ENCODE results near the gene RAF1. TPM values are rescaled to one million over a fixed set of nuclear protein-coding genes. Genes with fewer than 3 reads are reported as not detected.

RAF1 gene
- total RNA-seq, 1 experiment from 2014 or later: 89.5 TPM

DNA sequence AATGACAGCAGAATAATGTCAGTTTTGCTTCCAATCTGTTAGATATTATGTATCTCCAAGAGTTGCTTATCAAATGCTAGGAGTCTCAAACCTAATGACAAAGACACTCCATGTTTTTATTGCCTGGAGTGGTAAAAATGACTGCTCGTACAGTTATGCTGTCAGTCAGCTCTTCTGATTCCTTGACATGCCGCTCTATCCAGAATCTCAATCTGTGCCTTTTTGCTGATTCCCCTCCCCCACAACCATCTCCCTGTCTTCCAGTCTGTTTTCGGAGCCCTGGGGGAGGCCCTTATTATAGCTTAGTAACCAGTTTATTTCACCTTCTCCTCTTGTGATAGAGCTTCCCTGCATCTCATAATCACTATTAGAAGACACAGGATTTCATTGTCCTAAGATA is 104.4 kb downstream of the RAF1 start:
- H2AFZ ChIP-seq (ENCODE audit: low read length): no peak overlapping the region
- H3K9ac ChIP-seq (ENCODE audit: low read length): peak overlapping the region; percentile 97
- H3K27ac ChIP-seq (ENCODE audit: low read length): peak overlapping the region; percentile 78
- H3K4me1 ChIP-seq (ENCODE audit: low read length): peaks cover 53% of the 10 kb centered on the region
- no peak for DNase-seq
- peaks cover 28% of the 10 kb centered on the region for H4K20me1 ChIP-seq (ENCODE audit: insufficient read depth, low read depth, low read length)
- H3K36me3 ChIP-seq (ENCODE audit: insufficient read depth, low read length): no peaks in the 10 kb centered on the region; the same call in 1 of the 2 replicates
- H3K9me3 ChIP-seq (ENCODE audit: low read length): no peaks in the 10 kb centered on the region
- peak overlapping the region; percentile 87 for H3K4me2 ChIP-seq (ENCODE audit: low read depth, low read length, poor library complexity, severe bottlenecking)
- no peaks in the 10 kb centered on the region for H3K9me2 ChIP-seq (replicated peaks; ENCODE audit: insufficient read depth, low read length)
- peaks cover 74% of the 10 kb centered on the region for H3K79me2 ChIP-seq (ENCODE audit: low read length)
- peak overlapping the region; percentile 80 for H3K4me3 ChIP-seq (ENCODE audit: low read length)
- H3K27me3 ChIP-seq (ENCODE audit: low read length): no peaks in the 10 kb centered on the region

DNA sequence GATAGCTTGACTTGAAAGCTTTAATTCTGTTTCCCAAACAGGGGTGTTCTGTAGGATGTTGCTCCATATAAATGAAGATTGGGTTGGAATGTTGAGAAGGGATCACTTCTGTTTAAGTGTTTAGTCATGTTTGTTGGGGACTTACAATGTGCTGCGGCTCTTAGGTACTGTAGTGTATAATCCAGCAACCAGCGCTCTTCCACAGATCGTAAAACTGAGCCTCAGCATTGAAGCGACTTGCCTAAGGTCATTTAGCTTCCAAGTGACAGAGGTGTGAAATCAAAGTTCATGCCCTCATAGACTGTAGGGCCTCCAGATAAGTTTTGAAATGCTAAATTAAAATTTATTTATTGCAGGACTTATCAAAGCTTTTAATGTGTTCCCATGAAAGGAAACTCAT is 105.2 kb downstream of the RAF1 start:
- Histone ChIP-seq H4K20me1 (ENCODE audit: insufficient read depth, low read depth, low read length) (peaks cover 28% of the 10 kb centered on the region), H3K36me3 (ENCODE audit: insufficient read depth, low read length) (no peaks in the 10 kb centered on the region), H3K4me2 (ENCODE audit: low read depth, low read length, poor library complexity, severe bottlenecking) (peak overlapping the region; percentile 87), H3K4me1 (ENCODE audit: low read length) (peaks cover 57% of the 10 kb centered on the region), H3K27me3 (ENCODE audit: low read length) (no peaks in the 10 kb centered on the region), H3K79me2 (ENCODE audit: low read length) (peaks cover 66% of the 10 kb centered on the region), H2AFZ (ENCODE audit: low read length) (no peak overlapping the region), H3K9me2 (replicated peaks; ENCODE audit: insufficient read depth, low read length) (no peaks in the 10 kb centered on the region), H3K4me3 (ENCODE audit: low read length) (peak overlapping the region; percentile 80), H3K27ac (ENCODE audit: low read length) (0 out of 2 replicates have a peak overlapping the region, but pooled peaks have one; percentile 72), H3K9ac (ENCODE audit: low read length) (peak overlapping the region; percentile 97), H3K9me3 (ENCODE audit: low read length) (no peaks in the 10 kb centered on the region)
- DNase-seq: no peak

DNA sequence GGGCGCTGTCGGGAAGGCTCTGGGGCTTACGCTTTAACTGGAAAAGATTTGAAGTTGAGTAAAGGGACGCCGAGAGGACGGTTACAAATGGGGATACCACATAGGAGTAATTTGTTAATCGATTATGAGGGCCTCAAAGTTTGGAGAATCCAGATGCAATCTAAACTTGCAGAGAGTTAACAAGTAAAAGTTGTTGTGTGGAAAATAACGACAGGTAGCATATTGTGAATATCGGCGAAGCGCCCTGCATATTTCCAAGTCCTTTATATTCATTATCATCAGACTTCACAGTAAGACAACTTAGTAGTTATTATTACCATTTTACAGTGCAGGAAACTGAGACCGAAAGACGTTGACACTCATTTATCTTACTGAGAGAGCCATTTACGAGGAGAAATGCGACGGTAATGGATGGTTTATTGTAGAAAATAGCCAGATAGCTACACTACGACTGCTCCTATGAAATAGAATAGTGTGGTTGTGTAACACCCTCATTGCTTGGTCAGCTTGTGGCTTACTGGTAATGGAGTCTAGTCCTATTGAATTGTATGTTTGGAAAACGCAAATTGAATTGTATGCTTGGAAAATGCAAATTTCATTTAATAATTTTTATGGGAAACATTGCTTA is 106.3 kb downstream of the RAF1 start:
- H3K9ac ChIP-seq (ENCODE audit: low read length): peak overlapping the region; percentile 97
- peaks cover 56% of the 10 kb centered on the region for H3K79me2 ChIP-seq (ENCODE audit: low read length)
- H3K4me3 ChIP-seq (ENCODE audit: low read length): peak overlapping the region; percentile 80
- no peaks in the 10 kb centered on the region for H3K9me2 ChIP-seq (replicated peaks; ENCODE audit: insufficient read depth, low read length)
- peak overlapping the region; percentile 72 for H3K27ac ChIP-seq (ENCODE audit: low read length)
- H2AFZ ChIP-seq (ENCODE audit: low read length): peak overlapping the region; percentile 56; the same call in 1 of the 2 replicates
- peaks cover 28% of the 10 kb centered on the region for H4K20me1 ChIP-seq (ENCODE audit: insufficient read depth, low read depth, low read length)
- peak; percentile 57 for DNase-seq
- no peaks in the 10 kb centered on the region for H3K27me3 ChIP-seq (ENCODE audit: low read length)
- peaks cover 60% of the 10 kb centered on the region for H3K4me1 ChIP-seq (ENCODE audit: low read length)
- no peaks in the 10 kb centered on the region for H3K36me3 ChIP-seq (ENCODE audit: insufficient read depth, low read length)
- H3K9me3 ChIP-seq (ENCODE audit: low read length): no peaks in the 10 kb centered on the region
- H3K4me2 ChIP-seq (ENCODE audit: low read depth, low read length, poor library complexity, severe bottlenecking): peak overlapping the region; percentile 87

DNA sequence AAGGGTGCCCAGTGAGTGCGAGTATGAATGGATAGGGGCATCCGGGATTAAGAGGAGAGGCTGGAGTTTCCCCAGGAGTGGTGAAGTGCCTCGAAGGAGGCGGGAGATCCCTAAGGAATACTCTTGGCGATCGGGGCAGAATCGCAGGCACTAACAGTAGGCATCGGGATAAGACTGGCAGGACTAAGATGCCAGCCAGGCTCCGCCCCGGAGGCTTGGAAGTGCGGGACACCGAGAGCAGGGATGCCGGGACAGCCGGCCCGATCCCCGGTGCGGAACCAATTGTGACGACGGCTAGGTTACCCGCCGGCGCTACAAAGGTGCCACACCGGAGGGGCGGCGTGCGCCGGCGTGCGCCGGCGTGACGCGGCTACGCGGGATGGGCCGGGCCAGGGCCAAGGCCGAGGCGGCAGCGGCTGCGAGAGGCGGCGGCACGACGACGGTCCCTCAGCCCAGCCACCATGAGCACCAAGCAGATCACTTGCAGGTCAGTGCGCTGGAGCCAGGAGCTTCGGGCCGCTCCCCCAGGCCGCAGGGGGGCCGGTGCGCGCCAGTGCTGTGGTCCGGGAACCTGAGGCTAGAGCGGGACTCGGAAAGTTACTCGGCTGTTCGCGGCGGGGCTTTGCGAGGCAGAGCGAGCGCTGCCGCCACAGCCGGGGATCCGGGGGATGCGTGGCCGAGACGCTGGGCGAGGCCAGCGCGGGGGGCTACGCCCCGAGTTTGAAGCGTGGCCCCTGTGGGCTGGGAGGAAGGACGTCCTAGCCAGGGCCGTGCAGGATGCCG is 107.0 kb downstream of the RAF1 start, which contains the start of gene MKRN2:
Gene MKRN2 (plus strand): TSS at position 398 of the 783 bp plus-strand sequence. CDS start 64 bp downstream, at position 462.
- Histone ChIP-seq H3K9ac (ENCODE audit: low read length) (peak within 1 kb of the TSS; percentile 97), H4K20me1 (ENCODE audit: insufficient read depth, low read depth, low read length) (peaks cover 28% of the 10 kb centered on the region), H3K4me2 (ENCODE audit: low read depth, low read length, poor library complexity, severe bottlenecking) (peak within 1 kb of the TSS; percentile 87), H3K9me3 (ENCODE audit: low read length) (no peaks in the 10 kb centered on the region), H3K36me3 (ENCODE audit: insufficient read depth, low read length) (no peaks in the 10 kb centered on the region), H3K4me3 (ENCODE audit: low read length) (peak within 1 kb of the TSS; percentile 80), H3K27me3 (ENCODE audit: low read length) (no peaks in the 10 kb centered on the region), H3K27ac (ENCODE audit: low read length) (peak within 1 kb of the TSS; percentile 72), H3K4me1 (ENCODE audit: low read length) (peaks cover 55% of the 10 kb centered on the region), H3K9me2 (replicated peaks; ENCODE audit: insufficient read depth, low read length) (no peaks in the 10 kb centered on the region), H2AFZ (ENCODE audit: low read length) (peak within 1 kb of the TSS; percentile 83), H3K79me2 (ENCODE audit: low read length) (peaks cover 49% of the 10 kb centered on the region)
- peak; percentile 95 for DNase-seq

DNA sequence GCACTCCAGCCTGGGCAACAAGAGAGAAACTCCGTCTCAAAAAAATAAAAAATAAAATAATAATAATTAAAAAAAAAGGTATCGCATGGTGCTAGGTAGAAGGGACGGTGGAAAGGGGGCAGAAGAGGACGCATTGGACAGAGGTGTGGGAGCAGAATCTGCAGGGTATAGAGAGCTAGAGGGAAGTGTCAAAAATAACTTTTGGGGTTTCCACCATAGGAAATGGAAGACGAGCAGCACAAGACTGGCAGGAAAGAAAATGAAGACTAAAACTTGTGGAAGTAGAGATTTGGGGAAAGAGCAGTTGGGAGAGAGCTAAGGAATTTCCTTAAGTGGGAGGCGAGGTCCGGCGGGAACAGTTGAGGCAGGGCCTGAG is 107.6 kb downstream of the RAF1 start:
- H3K27ac ChIP-seq (ENCODE audit: low read length): no peak overlapping the region
- peak overlapping the region; percentile 97 for H3K9ac ChIP-seq (ENCODE audit: low read length)
- no peaks in the 10 kb centered on the region for H3K9me3 ChIP-seq (ENCODE audit: low read length)
- peaks cover 28% of the 10 kb centered on the region for H4K20me1 ChIP-seq (ENCODE audit: insufficient read depth, low read depth, low read length)
- H3K4me3 ChIP-seq (ENCODE audit: low read length): peak overlapping the region; percentile 80
- peaks cover 50% of the 10 kb centered on the region for H3K4me1 ChIP-seq (ENCODE audit: low read length)
- H3K9me2 ChIP-seq (replicated peaks; ENCODE audit: insufficient read depth, low read length): no peaks in the 10 kb centered on the region
- DNase-seq: peak; percentile 50
- no peaks in the 10 kb centered on the region for H3K36me3 ChIP-seq (ENCODE audit: insufficient read depth, low read length)
- H3K27me3 ChIP-seq (ENCODE audit: low read length): no peaks in the 10 kb centered on the region
- H3K79me2 ChIP-seq (ENCODE audit: low read length): peaks cover 44% of the 10 kb centered on the region
- peak overlapping the region; percentile 83 for H2AFZ ChIP-seq (ENCODE audit: low read length)
- H3K4me2 ChIP-seq (ENCODE audit: low read depth, low read length, poor library complexity, severe bottlenecking): peak overlapping the region; percentile 87

DNA sequence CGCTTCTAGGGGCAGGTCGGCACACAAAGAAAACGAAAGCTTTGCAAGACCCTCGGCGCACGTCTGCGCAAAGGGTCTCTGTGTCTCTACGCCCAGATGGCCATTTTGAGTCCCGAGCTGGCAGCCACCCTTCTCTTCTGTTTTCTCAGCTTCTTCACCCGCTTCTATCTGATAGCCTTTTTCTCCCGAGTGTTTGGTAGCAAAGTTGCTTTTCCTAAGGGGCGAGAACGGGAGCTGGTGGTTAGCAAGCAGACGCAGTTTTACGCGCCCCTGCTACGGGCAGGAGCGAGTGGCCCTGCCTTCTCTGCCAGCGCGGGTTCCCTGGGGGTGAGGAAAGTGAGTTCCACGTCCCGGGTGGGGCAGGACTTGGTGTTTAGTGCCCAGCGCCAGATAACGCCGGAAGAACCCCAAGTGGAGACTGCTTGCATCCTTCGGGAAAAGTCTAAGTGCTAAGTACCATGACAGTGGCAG is 110.0 kb downstream of the RAF1 start:
- H3K27me3 ChIP-seq (ENCODE audit: low read length): no peaks in the 10 kb centered on the region
- peaks cover 10% of the 10 kb centered on the region for H4K20me1 ChIP-seq (ENCODE audit: insufficient read depth, low read depth, low read length)
- peaks cover 20% of the 10 kb centered on the region for H3K79me2 ChIP-seq (ENCODE audit: low read length)
- peak overlapping the region; percentile 70 for H3K4me3 ChIP-seq (ENCODE audit: low read length)
- H3K27ac ChIP-seq (ENCODE audit: low read length): no peak overlapping the region
- no peaks in the 10 kb centered on the region for H3K36me3 ChIP-seq (ENCODE audit: insufficient read depth, low read length)
- peaks cover 26% of the 10 kb centered on the region for H3K4me1 ChIP-seq (ENCODE audit: low read length)
- H3K9ac ChIP-seq (ENCODE audit: low read length): peak overlapping the region; percentile 73
- H2AFZ ChIP-seq (ENCODE audit: low read length): peak overlapping the region; percentile 98
- no peaks in the 10 kb centered on the region for H3K9me2 ChIP-seq (replicated peaks; ENCODE audit: insufficient read depth, low read length)
- H3K4me2 ChIP-seq (ENCODE audit: low read depth, low read length, poor library complexity, severe bottlenecking): peak overlapping the region; percentile 84
- no peaks in the 10 kb centered on the region for H3K9me3 ChIP-seq (ENCODE audit: low read length)
- peak; percentile 59 for DNase-seq

DNA sequence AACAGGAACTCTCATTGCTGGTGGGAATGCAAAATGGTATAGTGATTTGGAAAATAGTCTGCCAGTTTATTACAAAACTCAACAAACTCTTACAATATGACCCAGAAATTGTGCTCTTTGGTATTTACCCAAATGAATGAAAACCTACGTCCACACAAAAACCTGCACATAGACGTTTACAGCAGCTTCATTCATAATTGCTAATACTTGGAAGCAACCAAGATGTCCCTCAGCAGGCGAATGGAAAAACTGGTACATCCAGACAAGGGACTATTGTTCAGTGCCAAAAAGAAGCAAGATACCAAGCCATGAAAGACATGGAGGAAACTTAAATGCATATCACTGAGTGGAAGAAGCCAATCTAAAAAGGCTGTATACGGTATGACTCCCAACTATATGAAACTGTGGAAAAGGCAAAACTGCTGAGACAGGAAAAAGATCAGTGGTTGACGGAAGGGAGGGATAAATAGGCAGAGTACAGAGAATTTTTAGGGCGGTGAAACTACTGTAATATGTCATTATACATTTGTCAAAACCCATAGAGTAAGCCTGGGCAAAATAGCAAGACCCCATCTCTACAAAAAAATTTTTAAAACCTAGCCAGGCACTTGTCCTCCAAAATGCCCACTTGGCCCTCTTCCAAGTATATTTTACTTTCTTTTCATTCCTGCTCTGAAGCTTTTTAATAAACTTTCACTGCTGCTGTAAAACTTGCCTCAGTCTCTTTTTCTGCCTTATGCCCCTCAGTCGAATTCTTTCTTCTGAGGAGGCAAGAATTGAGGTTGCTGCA is 113.8 kb downstream of the RAF1 start:
- Histone ChIP-seq H3K27me3 (ENCODE audit: low read length) (no peaks in the 10 kb centered on the region), H3K4me1 (ENCODE audit: low read length) (peaks cover 7% of the 10 kb centered on the region), H3K9ac (ENCODE audit: low read length) (no peak overlapping the region), H4K20me1 (ENCODE audit: insufficient read depth, low read depth, low read length) (no peaks in the 10 kb centered on the region), H3K36me3 (ENCODE audit: insufficient read depth, low read length) (no peaks in the 10 kb centered on the region), H3K4me3 (ENCODE audit: low read length) (no peak overlapping the region), H3K9me3 (ENCODE audit: low read length) (no peaks in the 10 kb centered on the region), H3K9me2 (replicated peaks; ENCODE audit: insufficient read depth, low read length) (no peaks in the 10 kb centered on the region), H2AFZ (ENCODE audit: low read length) (no peak overlapping the region), H3K79me2 (ENCODE audit: low read length) (no peaks in the 10 kb centered on the region), H3K27ac (ENCODE audit: low read length) (no peak overlapping the region), H3K4me2 (ENCODE audit: low read depth, low read length, poor library complexity, severe bottlenecking) (no peak overlapping the region)
- no peak for DNase-seq

DNA sequence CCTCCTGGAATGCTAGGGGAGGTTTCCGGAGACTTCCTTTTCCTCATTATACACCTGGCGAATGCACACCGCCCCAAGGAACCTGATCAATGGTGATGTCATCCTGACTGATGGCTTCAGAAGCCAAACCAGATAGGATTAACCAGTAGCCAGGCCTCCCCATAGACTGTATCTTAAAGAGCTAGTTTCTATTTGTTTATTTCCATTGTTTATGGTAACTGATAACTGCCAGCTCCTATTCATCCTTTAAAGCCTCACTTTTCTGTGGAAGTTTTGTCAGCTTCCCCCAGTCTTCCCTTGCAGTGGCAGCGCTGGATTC is 118.5 kb downstream of the RAF1 start, which contains the start of gene MKRN2OS:
Gene MKRN2OS (minus strand): TSS at position 27 of the 319 bp plus-strand sequence. CDS start 35 bp downstream, outside the sequence.
- H3K9me2 ChIP-seq (replicated peaks; ENCODE audit: insufficient read depth, low read length): no peaks in the 10 kb centered on the region
- no peaks in the 10 kb centered on the region for H3K36me3 ChIP-seq (ENCODE audit: insufficient read depth, low read length)
- no peak within 1 kb of the TSS for H3K9ac ChIP-seq (ENCODE audit: low read length)
- peaks cover 6% of the 10 kb centered on the region for H3K4me1 ChIP-seq (ENCODE audit: low read length)
- no peak within 1 kb of the TSS for H3K27ac ChIP-seq (ENCODE audit: low read length)
- H3K4me2 ChIP-seq (ENCODE audit: low read depth, low read length, poor library complexity, severe bottlenecking): no peak within 1 kb of the TSS
- no peak within 1 kb of the TSS for H3K4me3 ChIP-seq (ENCODE audit: low read length)
- no peaks in the 10 kb centered on the region for H3K79me2 ChIP-seq (ENCODE audit: low read length)
- H4K20me1 ChIP-seq (ENCODE audit: insufficient read depth, low read depth, low read length): no peaks in the 10 kb centered on the region
- DNase-seq: no peak
- H2AFZ ChIP-seq (ENCODE audit: low read length): no peak within 1 kb of the TSS
- no peaks in the 10 kb centered on the region for H3K9me3 ChIP-seq (ENCODE audit: low read length)
- H3K27me3 ChIP-seq (ENCODE audit: low read length): no peaks in the 10 kb centered on the region
